Common myeloid progenitor, CD34-positive (primary cell): ENCODE measurements around the gene ACVR1C.
A peak's percentile ranks its signal among the peaks of the same experiment; 100 is the strongest.
"Not testable (repeated sequence)": the region's sequence is repeated elsewhere in the genome, so short reads cannot be mapped to it uniquely, and the experiment has no call there.

Experiments
- CTCF ChIA-PET: fragments of 350-600 bp; sonication (Branson Sonifier 250); formaldehyde crosslinking; loops from one replicate; lab custom pipeline; 2021; ENCODE audit warnings: antibody characterized with exemption; lab: Charles Lee
- POLR2A ChIA-PET: fragments of 350-600 bp; sonication (Branson Sonifier 250); formaldehyde crosslinking; loops from one replicate; lab custom pipeline; 2021; ENCODE audit warnings: antibody characterized with exemption; lab: Charles Lee
- DNase-seq, 3 donors: peaks; one replicate each; pipeline versions ENCODE4 v3.0.0 to v3.0.0-alpha.2; 2013
- H3K27ac ChIP-seq, 2 experiments: 1 replicate in 1 of 2; 2 replicates in 1 of 2; pipeline ENCODE4 v1.7.0; 2013; ENCODE audit warnings: inconsistent platforms in 2 of 2, low read length in 2 of 2, mild to moderate bottlenecking in 2 of 2, low read depth in 1 of 2, moderate library complexity in 1 of 2; ENCODE audit not compliant: severe bottlenecking in 2 of 2, insufficient read depth in 1 of 2, poor library complexity in 1 of 2
- H3K27me3 ChIP-seq, 5 experiments: replicated peaks in 2 of 5; 1 replicate in 3 of 5; 2 replicates in 2 of 5; pipeline versions ENCODE4 v1.6.1 to v1.7.0; 2013; ENCODE audit warnings: low read length in 4 of 5, mild to moderate bottlenecking in 2 of 5, moderate library complexity in 2 of 5, inconsistent platforms in 1 of 5; ENCODE audit not compliant: insufficient read depth in 5 of 5, control insufficient read depth in 4 of 5
- H3K36me3 ChIP-seq, 4 experiments: 1 replicate in 2 of 4; 2 replicates in 2 of 4; pipeline versions ENCODE4 v1.6.1 to v1.7.0; 2013; ENCODE audit warnings: low read length in 3 of 4, control low read depth in 1 of 4, mild to moderate bottlenecking in 1 of 4; ENCODE audit not compliant: control insufficient read depth in 4 of 4, insufficient read depth in 4 of 4
- H3K4me1 ChIP-seq, 4 experiments: 1 replicate in 3 of 4; 2 replicates in 1 of 4; pipeline versions ENCODE4 v1.6.1 to v1.7.1; 2013; ENCODE audit warnings: low read length in 3 of 4, mild to moderate bottlenecking in 3 of 4, control low read depth in 1 of 4, inconsistent platforms in 1 of 4, moderate library complexity in 1 of 4; ENCODE audit not compliant: control insufficient read depth in 4 of 4, insufficient read depth in 4 of 4; ENCODE audit errors: control extremely low read depth in 1 of 4
- H3K4me3 ChIP-seq, 7 experiments: 1 replicate in 4 of 7; 2 replicates in 3 of 7; pipeline versions ENCODE4 v1.5.1 to v1.7.0; 2013; ENCODE audit warnings: mild to moderate bottlenecking in 7 of 7, low read length in 6 of 7, moderate library complexity in 6 of 7, inconsistent platforms in 2 of 7, low read depth in 2 of 7, control low read depth in 1 of 7; ENCODE audit not compliant: insufficient read depth in 4 of 7, control insufficient read depth in 1 of 7; ENCODE audit errors: extremely low read depth in 1 of 7
- H3K9me3 ChIP-seq, 5 experiments: 1 replicate in 4 of 5; 2 replicates in 1 of 5; pipeline versions ENCODE4 v1.6.1 to v1.7.1; 2013; ENCODE audit warnings: low read length in 4 of 5, mild to moderate bottlenecking in 2 of 5, inconsistent platforms in 1 of 5, low read depth in 1 of 5, moderate library complexity in 1 of 5; ENCODE audit not compliant: control insufficient read depth in 4 of 5, insufficient read depth in 2 of 5; ENCODE audit errors: control extremely low read depth in 1 of 5
- WGBS: methylation state at CpG from one replicate; pipeline ENCODE4 v1.1.5; 2013; ENCODE audit not compliant: insufficient coverage; 5-methylcytosine and 5-hydroxymethylcytosine counted together

Gene ACVR1C

GRCh38 chr2:157587576-157587975 is 41.1 kb downstream of the ACVR1C start:
- Histone ChIP-seq H3K4me1 (no peaks in the 10 kb centered on the region), H3K9me3 (no peaks in the 10 kb centered on the region), H3K27me3 (no peaks in the 10 kb centered on the region), H3K36me3 (no peaks in the 10 kb centered on the region), H3K27ac (no peak overlapping the region), H3K4me3 (no peak overlapping the region)
- CTCF ChIA-PET, result no interaction called here
- no CpG with 5 or more reads among the region's 1 CpG for WGBS
- DNase-seq, result no peak
- POLR2A ChIA-PET, result no interaction called here

DNA sequence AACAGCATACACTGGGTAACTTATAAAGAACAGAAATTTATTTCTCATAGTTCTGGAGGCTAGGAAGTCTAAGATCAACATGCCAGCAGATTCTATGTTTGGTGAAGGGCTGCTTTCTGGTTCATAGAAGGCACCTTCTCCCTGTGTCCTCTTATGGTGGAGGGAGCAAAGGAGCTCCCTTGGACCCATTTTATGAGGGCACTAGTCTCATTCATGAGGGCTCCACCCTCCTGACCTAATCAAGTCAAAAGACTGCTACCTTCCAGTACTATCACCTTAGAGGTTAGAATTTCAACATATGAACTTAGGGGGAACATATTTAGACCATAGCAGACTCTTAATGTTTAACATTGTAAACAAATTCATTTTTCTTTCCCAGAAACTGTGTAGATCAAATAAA is 54.5 kb downstream of the ACVR1C start:
- ChIA-PET CTCF (no interaction called here), POLR2A (no interaction called here)
- no peak overlapping the region for H3K4me3 ChIP-seq
- H3K27ac ChIP-seq, result no peak overlapping the region
- H3K36me3 ChIP-seq, result no peaks in the 10 kb centered on the region
- H3K27me3 ChIP-seq, result no peaks in the 10 kb centered on the region
- DNase-seq, result no peak
- H3K9me3 ChIP-seq, result peaks cover 0 to 1% (median 0%) of the 10 kb centered on the region in 5 experiments
- no peaks in the 10 kb centered on the region for H3K4me1 ChIP-seq

DNA sequence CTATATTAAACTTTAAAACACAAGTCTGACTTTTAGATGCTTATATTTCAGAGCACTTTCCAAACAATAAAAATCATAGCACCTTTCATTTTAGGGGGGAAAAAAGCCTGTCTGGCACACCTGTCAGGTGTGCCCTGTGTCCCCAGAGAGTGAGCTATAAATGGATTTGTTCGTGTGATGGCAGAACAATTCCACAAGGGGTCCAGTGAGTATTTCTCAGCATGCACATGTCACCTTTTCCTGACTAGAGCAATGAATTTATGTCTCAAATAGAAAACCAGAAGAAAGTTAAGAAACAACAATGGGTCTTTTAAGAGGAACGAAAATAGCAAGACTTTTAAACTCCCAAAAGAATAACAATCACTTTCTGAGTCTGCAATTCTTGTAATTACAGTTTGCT is 55.9 kb downstream of the ACVR1C start:
- CTCF ChIA-PET, result interaction anchor here (0.6 to 1.0 kb wide), 4 partner anchors 10 to 245 kb away, joined by 3 read pairs; no protein-coding TSS in a partner anchor
- Histone ChIP-seq H3K9me3 (no peaks in the 10 kb centered on the region), H3K4me1 (no peaks in the 10 kb centered on the region), H3K4me3 (no peak overlapping the region), H3K36me3 (no peaks in the 10 kb centered on the region), H3K27me3 (no peaks in the 10 kb centered on the region), H3K27ac (no peak overlapping the region)
- 0% methylated on average over 1 of the region's 2 CpGs for WGBS
- POLR2A ChIA-PET, result no interaction called here
- DNase-seq, result peak; percentile 11 to 51 (median 48)

GRCh38 chr2:157566623-157567022 is 62.0 kb downstream of the ACVR1C start:
- CTCF ChIA-PET, result not testable (repeated sequence)

DNA sequence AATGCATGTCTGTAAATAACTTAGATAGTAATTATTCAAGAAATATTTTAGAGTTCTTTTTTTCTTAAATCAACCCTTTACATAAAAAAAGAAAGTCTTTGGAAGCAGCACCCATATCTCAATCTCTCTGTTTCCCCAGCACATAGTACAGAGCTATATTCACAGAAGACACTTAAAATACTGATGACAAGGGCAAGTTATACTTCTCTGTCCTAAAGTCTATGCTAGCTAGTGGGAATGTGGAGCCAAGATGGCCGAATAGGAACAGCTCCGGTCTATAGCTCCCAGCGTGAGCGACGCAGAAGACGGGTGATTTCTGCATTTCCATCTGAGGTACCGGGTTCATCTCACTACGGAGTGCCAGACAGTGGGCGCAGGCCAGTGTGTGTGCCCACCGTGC is 62.6 kb downstream of the ACVR1C start:
- H3K9me3 ChIP-seq, H3K27ac ChIP-seq, H3K27me3 ChIP-seq, H3K36me3 ChIP-seq, H3K4me1 ChIP-seq, POLR2A ChIA-PET, DNase-seq, H3K4me3 ChIP-seq: not testable (repeated sequence)
- CTCF ChIA-PET, result interaction anchor here (1.0 kb wide), 1 partner anchor 33 kb away, joined by 3 read pairs; no protein-coding TSS in a partner anchor
- WGBS, result 93% methylated on average over 6 of the region's 10 CpGs

More at GRCh38 chr2:157566623-157567022, 62.0 kb downstream of the ACVR1C start:
- H3K36me3 ChIP-seq, DNase-seq, POLR2A ChIA-PET, H3K4me1 ChIP-seq, H3K4me3 ChIP-seq, H3K9me3 ChIP-seq, H3K27me3 ChIP-seq, H3K27ac ChIP-seq: not testable (repeated sequence)
- no CpG with 5 or more reads among the region's 15 CpGs for WGBS

GRCh38 chr2:157565550-157565949 is 63.1 kb downstream of the ACVR1C start:
- no peaks in the 10 kb centered on the region for H3K4me1 ChIP-seq
- H3K36me3 ChIP-seq, result no peaks in the 10 kb centered on the region
- CTCF ChIA-PET, result interaction anchor here (1.0 kb wide), 1 partner anchor 33 kb away, joined by 3 read pairs; no protein-coding TSS in a partner anchor
- DNase-seq, result no peak
- 95% methylated on average over 3 of the region's 5 CpGs for WGBS
- no peaks in the 10 kb centered on the region for H3K9me3 ChIP-seq
- no peak overlapping the region for H3K4me3 ChIP-seq
- POLR2A ChIA-PET, result no interaction called here
- no peaks in the 10 kb centered on the region for H3K27me3 ChIP-seq
- H3K27ac ChIP-seq, result no peak overlapping the region

DNA sequence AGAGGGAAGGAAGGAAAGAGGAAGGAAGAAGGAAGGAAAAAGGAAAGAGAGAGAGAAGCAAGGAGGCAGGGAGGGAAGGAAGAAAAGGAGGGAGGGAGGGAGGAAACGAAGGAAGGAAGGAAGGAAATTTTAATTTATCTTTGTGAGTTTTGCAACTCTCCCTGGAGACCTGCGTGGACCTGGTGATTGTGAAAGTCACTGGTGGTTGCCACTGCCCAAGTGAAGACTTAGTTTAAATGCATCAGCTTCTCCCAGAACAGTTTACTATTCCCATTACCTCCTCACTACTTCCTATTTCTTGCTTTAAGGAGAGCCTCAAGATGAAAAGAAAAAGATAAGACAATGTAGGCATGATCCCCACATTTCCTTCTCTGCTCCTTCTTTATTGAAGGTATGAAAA is 68.8 kb downstream of the ACVR1C start:
- no peaks in the 10 kb centered on the region for H3K27me3 ChIP-seq
- WGBS, result 100% methylated on average over 1 of the region's 2 CpGs
- H3K4me3 ChIP-seq, result no peak overlapping the region
- H3K4me1 ChIP-seq, result no peaks in the 10 kb centered on the region
- no peak overlapping the region for H3K27ac ChIP-seq
- no peaks in the 10 kb centered on the region for H3K9me3 ChIP-seq
- DNase-seq, result no peak
- ChIA-PET POLR2A (no interaction called here), CTCF (no interaction called here)
- H3K36me3 ChIP-seq, result no peaks in the 10 kb centered on the region
